Mesendoderm (in vitro differentiated cells): ENCODE results near the gene MAP2K4.

Source experiments
- DNase-seq: peaks from one replicate; pipeline ENCODE4 v3.0.0; 2013
- H2AK5ac ChIP-seq: 2 replicates; pipeline ENCODE4 v1.6.1; 2013; ENCODE audit warnings: low read length, inconsistent platforms
- H2BK120ac ChIP-seq: 2 replicates; pipeline ENCODE4 v1.6.1; 2013; ENCODE audit warnings: low read depth, mild to moderate bottlenecking, low read length, moderate library complexity, mixed read lengths
- H2BK15ac ChIP-seq: replicated peaks from 2 replicates; pipeline ENCODE4 v1.6.1; 2013; ENCODE audit warnings: low read depth, mild to moderate bottlenecking, moderate library complexity
- H2BK5ac ChIP-seq: 2 replicates; pipeline ENCODE4 v1.6.1; 2013; ENCODE audit warnings: low read length, inconsistent platforms
- H3K18ac ChIP-seq: 2 replicates; pipeline ENCODE4 v1.6.1; 2013; ENCODE audit warnings: mild to moderate bottlenecking, low read length, mixed read lengths
- H3K23ac ChIP-seq: one replicate; pipeline ENCODE4 v1.6.1; 2013; ENCODE audit warnings: low read length
- H3K27ac ChIP-seq: 2 replicates; pipeline ENCODE4 v1.5.1; 2013; ENCODE audit warnings: low read depth, mild to moderate bottlenecking, inconsistent platforms, low read length, moderate library complexity
- H3K27me3 ChIP-seq: 2 replicates; pipeline ENCODE4 v1.6.1; 2013; ENCODE audit warnings: low read length, control low read depth, mild to moderate bottlenecking, inconsistent platforms; ENCODE audit not compliant: insufficient read depth, poor library complexity
- H3K36me3 ChIP-seq: 2 replicates; pipeline ENCODE4 v1.6.1; 2013; ENCODE audit warnings: low read length, inconsistent platforms; ENCODE audit not compliant: control insufficient read depth, insufficient read depth
- H3K4ac ChIP-seq: one replicate; pipeline ENCODE4 v1.6.1; 2013; ENCODE audit warnings: low read depth, mild to moderate bottlenecking, low read length, moderate library complexity
- H3K4me1 ChIP-seq: 2 replicates; pipeline ENCODE4 v1.6.1; 2013; ENCODE audit warnings: low read depth, low read length, inconsistent platforms; ENCODE audit not compliant: control insufficient read depth
- H3K4me2 ChIP-seq: 2 replicates; pipeline ENCODE4 v1.6.1; 2013; ENCODE audit warnings: low read length
- H3K4me3 ChIP-seq: 2 replicates; pipeline ENCODE4 v1.5.1; 2013; ENCODE audit warnings: mild to moderate bottlenecking, low read length
- H3K56ac ChIP-seq: one replicate; pipeline ENCODE4 v1.6.1; 2013; ENCODE audit warnings: low read length
- H3K79me1 ChIP-seq: 2 replicates; pipeline ENCODE4 v1.6.1; 2013; ENCODE audit warnings: low read length, inconsistent platforms
- H3K79me2 ChIP-seq: 2 replicates; pipeline ENCODE4 v1.6.1; 2013; ENCODE audit warnings: mild to moderate bottlenecking, low read length; ENCODE audit not compliant: control insufficient read depth, insufficient read depth
- H3K9ac ChIP-seq: 2 replicates; pipeline ENCODE4 v1.6.1; 2013; ENCODE audit warnings: low read length, inconsistent platforms
- H4K5ac ChIP-seq: one replicate; pipeline ENCODE4 v1.6.1; 2013; ENCODE audit warnings: low read length
- H4K8ac ChIP-seq: one replicate; pipeline ENCODE4 v1.6.1; 2013; ENCODE audit warnings: low read depth, mild to moderate bottlenecking, control low read depth, low read length, moderate library complexity
- WGBS: extraction: QIAGEN DNeasy Blood & Tissue Kit; methylation state at CpG from one replicate; pipeline ENCODE4 v1.1.7; 2013; ENCODE audit warnings: low lambda C conversion rate, missing lambda C conversion rate; ENCODE audit not compliant: insufficient coverage; ENCODE audit errors: extremely low coverage; 5-methylcytosine and 5-hydroxymethylcytosine counted together

MAP2K4 gene

DNA sequence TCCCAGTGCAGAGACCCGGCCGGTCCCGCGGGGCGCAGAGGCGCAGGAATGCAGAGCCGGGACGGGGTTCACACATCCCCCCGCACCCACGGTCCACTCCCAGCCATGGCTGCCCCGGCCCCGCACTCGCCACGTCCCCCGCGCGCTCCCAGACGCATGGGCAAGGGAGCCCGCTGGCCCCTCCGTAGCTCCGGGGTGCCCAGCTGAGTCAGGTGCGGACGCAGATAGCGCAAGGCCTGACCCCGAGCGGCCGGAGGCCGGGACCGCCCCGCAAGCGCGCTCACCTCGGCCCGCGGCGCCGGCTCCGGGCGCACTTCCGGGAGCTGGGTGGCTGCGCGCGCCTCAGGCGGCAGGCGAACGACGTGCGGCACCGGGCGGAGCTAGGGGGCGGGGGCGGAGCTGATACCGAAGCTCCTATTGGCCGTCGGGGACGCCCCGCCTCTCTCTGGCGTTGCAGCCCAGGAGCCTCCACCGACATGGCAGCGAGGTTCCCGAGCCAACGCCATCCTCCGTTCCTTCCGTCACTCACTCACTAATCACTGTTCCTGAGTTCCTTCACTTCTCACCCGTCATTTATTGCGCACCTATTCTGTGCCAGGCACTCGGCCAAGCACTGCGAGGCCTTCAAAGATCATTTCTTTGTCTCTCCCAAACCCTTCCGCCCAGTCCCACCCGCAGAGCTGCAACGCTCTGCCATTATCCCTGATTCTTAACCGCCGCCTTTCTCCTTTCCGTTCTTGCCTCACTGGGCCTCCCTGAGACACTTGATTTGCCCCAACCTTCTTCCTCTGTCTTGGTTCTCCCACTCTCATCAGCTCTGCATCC is 23.3 kb upstream of the MAP2K4 start, which contains the start of gene ZNF18:
TSS of gene ZNF18 (minus strand) at position 329 of the 825 bp plus-strand sequence. CDS start 4,646 bp downstream, outside the sequence.
- H3K27me3 ChIP-seq: no peaks in the 10 kb centered on the region
- peak within 1 kb of the TSS; percentile 61 for H3K18ac ChIP-seq

DNA sequence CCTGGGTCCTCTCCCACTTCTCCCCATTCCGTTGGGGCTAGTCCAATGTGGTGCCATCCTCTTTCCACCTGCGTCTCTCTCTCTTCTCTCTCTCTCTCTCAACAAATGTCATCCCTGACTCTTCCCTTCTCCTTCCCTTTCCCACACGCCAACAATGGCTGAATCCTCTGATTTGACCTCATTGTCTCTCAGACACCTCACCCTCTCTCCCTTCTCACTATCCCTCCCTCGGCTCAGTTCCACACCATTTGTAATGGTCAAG is 22.8 kb upstream of the MAP2K4 start:
- Histone ChIP-seq H3K4me2 (peak overlapping the region; percentile 90), H3K27ac (peak overlapping the region; percentile 48), H3K36me3 (no peaks in the 10 kb centered on the region), H3K9ac (peak overlapping the region; percentile 73), H2AK5ac (peak overlapping the region; percentile 70), H3K79me1 (no peaks in the 10 kb centered on the region), H3K56ac (peak overlapping the region; percentile 88), H2BK5ac (no peak overlapping the region), H3K4ac (no peak overlapping the region), H3K4me1 (peaks cover 2% of the 10 kb centered on the region), H4K5ac (peak overlapping the region; percentile 98), H2BK120ac (no peak overlapping the region), H3K23ac (no peak overlapping the region), H3K18ac (peak overlapping the region; percentile 20), H2BK15ac (no peak overlapping the region), H3K79me2 (no peaks in the 10 kb centered on the region), H3K4me3 (peak overlapping the region; percentile 83), H4K8ac (no peak overlapping the region), H3K27me3 (no peaks in the 10 kb centered on the region)
- no CpG with 5 or more reads among the region's 4 CpGs for WGBS
- no peak for DNase-seq

More for the DNA sequence above, 23.3 kb upstream of the MAP2K4 start, which contains the start of gene ZNF18:
- peak within 1 kb of the TSS; percentile 70 for H2AK5ac ChIP-seq
- H4K5ac ChIP-seq: peak within 1 kb of the TSS; percentile 98
- peaks cover 2% of the 10 kb centered on the region for H3K4me1 ChIP-seq
- whole genome bisulfite sequencing: no CpG with 5 or more reads among the region's 74 CpGs
- H2BK15ac ChIP-seq: no peak within 1 kb of the TSS
- H3K79me2 ChIP-seq: no peaks in the 10 kb centered on the region
- H3K36me3 ChIP-seq: no peaks in the 10 kb centered on the region
- H4K8ac ChIP-seq: no peak within 1 kb of the TSS
- no peak within 1 kb of the TSS for H2BK5ac ChIP-seq
- peak within 1 kb of the TSS; percentile 88 for H3K9ac ChIP-seq
- peak within 1 kb of the TSS; percentile 83 for H3K4me3 ChIP-seq
- H3K23ac ChIP-seq: no peak within 1 kb of the TSS
- peak within 1 kb of the TSS; percentile 77 for H3K4ac ChIP-seq
- DNase-seq: peak; percentile 97
- peak within 1 kb of the TSS; percentile 70 for H3K27ac ChIP-seq
- H3K56ac ChIP-seq: peak within 1 kb of the TSS; percentile 94
- H3K4me2 ChIP-seq: peak within 1 kb of the TSS; percentile 90
- H2BK120ac ChIP-seq: peak within 1 kb of the TSS; percentile 8
- H3K79me1 ChIP-seq: no peaks in the 10 kb centered on the region

DNA sequence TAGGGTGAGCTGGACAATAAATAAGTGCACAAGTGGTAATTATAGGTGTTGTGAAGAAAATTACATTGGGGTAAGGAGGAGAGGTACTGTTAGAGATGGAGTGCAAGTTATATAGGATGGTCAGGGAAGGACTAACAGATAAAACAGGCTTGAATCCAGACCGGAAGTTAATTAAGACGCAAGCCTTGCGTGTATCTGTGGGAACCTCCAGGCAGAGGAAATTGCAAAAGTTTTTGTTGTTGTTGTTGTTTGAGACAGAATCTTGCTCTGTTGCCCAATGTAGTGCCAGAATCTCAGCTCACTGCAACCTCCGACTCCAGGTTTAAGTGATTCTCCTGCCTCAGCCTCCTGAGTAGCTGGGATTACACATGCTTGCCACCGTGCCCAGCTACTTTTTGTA is 21.0 kb upstream of the MAP2K4 start:
- no peaks in the 10 kb centered on the region for H3K27me3 ChIP-seq
- no CpG with 5 or more reads among the region's 5 CpGs for WGBS
- no peaks in the 10 kb centered on the region for H3K36me3 ChIP-seq
- no peak overlapping the region for H4K5ac ChIP-seq
- no peak overlapping the region for H2BK5ac ChIP-seq
- no peak overlapping the region for H3K18ac ChIP-seq
- no peak for DNase-seq
- H3K4me2 ChIP-seq: no peak overlapping the region
- no peak overlapping the region for H4K8ac ChIP-seq
- no peak overlapping the region for H3K9ac ChIP-seq
- no peak overlapping the region for H3K56ac ChIP-seq
- H3K79me2 ChIP-seq: no peaks in the 10 kb centered on the region
- no peak overlapping the region for H3K4me3 ChIP-seq
- no peak overlapping the region for H2AK5ac ChIP-seq
- no peak overlapping the region for H2BK120ac ChIP-seq
- no peaks in the 10 kb centered on the region for H3K79me1 ChIP-seq
- no peak overlapping the region for H3K23ac ChIP-seq
- H3K4ac ChIP-seq: no peak overlapping the region
- H3K27ac ChIP-seq: no peak overlapping the region
- H3K4me1 ChIP-seq: peaks cover 2% of the 10 kb centered on the region
- no peak overlapping the region for H2BK15ac ChIP-seq

DNA sequence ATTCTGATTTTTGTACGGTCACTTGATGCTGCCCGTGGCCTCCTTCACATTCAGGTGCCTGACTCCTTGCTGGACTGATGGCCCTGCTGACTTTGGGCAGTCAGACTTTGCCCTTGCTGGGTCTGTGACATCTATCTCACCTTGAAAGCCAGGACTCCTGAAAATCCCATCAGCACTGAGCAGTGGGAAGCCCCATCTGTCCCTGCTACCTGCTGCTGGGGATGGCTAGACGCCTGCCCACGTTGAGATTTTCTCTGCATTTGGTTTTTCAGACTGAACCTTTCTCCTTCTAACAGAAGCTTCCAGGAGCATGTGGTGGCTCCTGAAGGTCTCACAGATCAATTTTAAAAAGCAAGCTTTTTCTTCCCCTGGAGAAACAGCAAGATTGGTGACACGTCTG is 13.2 kb upstream of the MAP2K4 start:
- Histone ChIP-seq H3K4me3 (no peak overlapping the region), H2BK5ac (no peak overlapping the region), H3K4me1 (no peaks in the 10 kb centered on the region), H2BK120ac (no peak overlapping the region), H3K56ac (no peak overlapping the region), H4K5ac (no peak overlapping the region), H3K27me3 (no peaks in the 10 kb centered on the region), H3K36me3 (no peaks in the 10 kb centered on the region), H3K79me1 (no peaks in the 10 kb centered on the region), H2AK5ac (no peak overlapping the region), H4K8ac (no peak overlapping the region), H3K4me2 (no peak overlapping the region), H3K4ac (no peak overlapping the region), H3K18ac (no peak overlapping the region), H2BK15ac (no peak overlapping the region), H3K23ac (no peak overlapping the region), H3K9ac (no peak overlapping the region), H3K27ac (no peak overlapping the region), H3K79me2 (no peaks in the 10 kb centered on the region)
- no peak for DNase-seq
- no CpG with 5 or more reads among the region's 5 CpGs for WGBS

DNA sequence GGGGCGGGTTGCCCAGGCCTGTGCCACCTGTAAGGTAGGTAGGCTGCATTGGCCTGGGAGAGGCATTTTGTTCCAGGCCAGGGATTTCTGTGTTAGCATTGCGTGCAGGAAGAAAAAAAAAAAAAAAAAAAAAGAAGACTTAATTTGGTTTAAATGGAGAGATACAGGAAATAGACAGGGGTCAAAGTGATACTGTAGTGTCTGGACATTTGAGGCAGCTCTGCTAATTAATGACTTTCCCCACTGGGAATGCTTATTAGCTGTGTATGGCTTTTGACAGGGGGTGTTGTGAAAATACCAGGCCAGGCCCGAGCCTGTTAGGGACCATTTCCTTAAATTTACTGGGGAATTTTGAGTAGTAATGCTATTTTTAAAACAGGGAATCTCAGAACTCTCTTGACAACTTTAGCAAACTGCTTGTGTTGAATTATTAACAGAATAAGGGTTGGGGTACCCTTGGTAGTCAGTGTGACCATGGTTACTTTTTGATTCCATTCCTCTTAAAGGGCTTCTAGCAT is 1.0 kb downstream of the MAP2K4 start:
- Histone ChIP-seq H3K4ac (no peak overlapping the region), H3K36me3 (no peaks in the 10 kb centered on the region), H3K27ac (no peak overlapping the region), H4K8ac (no peak overlapping the region), H2BK120ac (no peak overlapping the region), H3K56ac (peak overlapping the region; percentile 89), H3K4me1 (peaks cover 2% of the 10 kb centered on the region), H3K79me2 (peaks cover 40% of the 10 kb centered on the region), H2BK15ac (no peak overlapping the region), H3K23ac (no peak overlapping the region), H4K5ac (no peak overlapping the region), H2BK5ac (no peak overlapping the region), H3K4me3 (peak overlapping the region; percentile 63), H3K27me3 (no peaks in the 10 kb centered on the region), H3K79me1 (peaks cover 7% of the 10 kb centered on the region), H3K18ac (peak overlapping the region; percentile 99), H3K9ac (peak overlapping the region; percentile 80), H2AK5ac (no peak overlapping the region), H3K4me2 (peak overlapping the region; percentile 57)
- no peak for DNase-seq
- WGBS: no CpG with 5 or more reads among the region's 3 CpGs
